ENCODE results near the gene KNTC1. TPM values are rescaled to one million over a fixed set of nuclear protein-coding genes. Genes with fewer than 3 reads are reported as not detected.

Gene KNTC1
- total RNA-seq, 2 experiments from 2014 or later, result 136 to 175 TPM

DNA sequence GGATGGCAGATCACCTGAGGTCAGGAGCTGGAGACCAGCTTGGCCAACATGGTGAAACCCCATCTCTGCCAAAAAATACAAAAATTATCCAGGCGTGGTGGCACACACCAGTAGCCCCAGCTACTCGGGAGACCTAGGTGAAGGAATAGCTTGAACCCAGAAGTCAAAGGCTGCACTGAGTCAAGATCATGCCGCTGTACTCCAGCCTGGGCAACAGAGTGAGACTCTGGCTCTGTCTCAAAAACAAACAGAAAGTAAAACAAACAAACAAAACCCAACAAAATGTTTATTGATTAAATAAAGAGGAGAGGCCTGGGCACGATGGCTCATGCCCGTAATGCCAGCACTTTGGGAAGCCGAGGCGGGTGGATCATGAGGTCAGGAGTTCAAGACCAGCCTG is 31.8 kb upstream of the KNTC1 start:
- ChIA-PET CTCF (interaction anchor here (0.6 kb wide), 1 partner anchor 72 kb away, joined by 3 read pairs; no protein-coding TSS in a partner anchor), POLR2A (interaction anchor here (0.5 to 1.2 kb wide), 2 partner anchors 92 to 98 kb away, joined by 3 to 5 read pairs; no protein-coding TSS in a partner anchor)
- no peaks in the 10 kb centered on the region for H3K9me3 Mint-ChIP-seq (ENCODE audit: low read depth)
- no peak for DNase-seq
- no peaks in the 10 kb centered on the region for H3K27me3 Mint-ChIP-seq
- ATAC-seq, result no peak
- H3K36me3 Mint-ChIP-seq (ENCODE audit: low read depth), result peaks cover 40% of the 10 kb centered on the region
- intact Hi-C loops (cut with DNase I, micrococcal nuclease), result no loop called here
- H3K27ac Mint-ChIP-seq, result no peak overlapping the region
- no peak overlapping the region for H3K4me3 Mint-ChIP-seq
- H3K4me1 Mint-ChIP-seq, result peaks cover 20% of the 10 kb centered on the region

- CTCF ChIA-PET, result interaction anchor here (0.6 to 2.9 kb wide), 10 partner anchors 11 to 100 kb away, joined by 3 to 14 read pairs (median 6); partner anchors contain the start of genes KNTC1 and RSRC2
- H3K4me1 Mint-ChIP-seq, result peaks cover 32% of the 10 kb centered on the region
- ATAC-seq (peak; percentile 0), DNase-seq (peak; percentile 66)
- peak overlapping the region; percentile 98 for H3K27ac Mint-ChIP-seq
- intact Hi-C loops (cut with DNase I, micrococcal nuclease), result loop anchor here (1.0 to 5.0 kb wide), 5 partner anchors 78 to 733 kb away; partner anchors contain the start of genes CLIP1 (in 1 of the 2), DIABLO (in 1 of the 2), MPHOSPH9 (in 1 of the 2) and MTRFR (in 1 of the 2)
- H3K27me3 Mint-ChIP-seq, result no peaks in the 10 kb centered on the region
- H3K9me3 Mint-ChIP-seq (ENCODE audit: low read depth), result no peaks in the 10 kb centered on the region
- peak overlapping the region; percentile 97 for H3K4me3 Mint-ChIP-seq
- POLR2A ChIA-PET, result interaction anchor here (0.5 to 2.2 kb wide), 19 partner anchors 9 to 417 kb away, joined by 3 to 53 read pairs (median 6); partner anchors contain the start of genes CLIP1, KNTC1 and RSRC2
- peaks cover 48% of the 10 kb centered on the region for H3K36me3 Mint-ChIP-seq (ENCODE audit: low read depth)
Observed at GRCh38 chr12:122499991-122500684, 26.9 kb upstream of the KNTC1 start.

DNA sequence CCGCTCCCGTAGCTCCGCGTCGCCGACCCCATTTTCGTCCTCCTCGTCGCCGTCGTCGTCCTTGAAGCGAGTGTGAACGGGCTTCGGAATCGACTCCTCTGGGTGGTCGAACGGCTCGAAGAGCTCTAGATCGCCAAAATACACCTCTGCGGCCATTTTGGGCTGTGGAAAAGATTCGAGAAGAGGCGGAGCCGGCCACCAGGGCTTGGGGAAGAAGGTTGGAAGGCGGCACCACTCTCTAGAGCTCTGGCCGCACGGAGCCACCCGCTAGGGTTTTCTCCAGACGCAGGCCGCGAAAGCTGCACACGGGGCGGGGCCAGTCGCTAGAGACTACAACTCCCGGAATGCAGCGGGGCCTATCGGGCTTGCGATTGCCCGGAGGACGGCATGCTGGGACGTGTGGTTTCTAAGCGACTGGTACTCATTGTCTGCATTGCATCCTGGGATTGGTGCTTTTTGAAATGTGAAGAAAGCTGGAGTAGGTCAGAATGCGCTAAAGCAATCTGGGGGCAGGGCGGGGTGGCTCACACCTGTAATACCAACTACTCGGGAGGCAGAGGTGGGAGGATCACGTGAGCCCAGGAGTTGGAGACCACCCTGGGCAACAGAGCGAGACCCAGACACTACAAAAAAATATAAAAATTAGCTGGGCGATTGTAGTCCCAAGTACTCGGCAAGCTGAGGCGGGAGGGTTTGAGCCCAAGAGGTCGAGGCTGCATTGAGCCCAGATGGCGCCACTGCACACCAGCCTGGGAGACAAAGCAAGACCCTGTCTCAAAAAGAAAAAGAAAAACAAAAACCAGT is 26.2 kb upstream of the KNTC1 start, which contains the start of gene ZCCHC8:
ZCCHC8 (minus strand) TSS at position 248 of the 804 bp plus-strand sequence; CDS start at position 156, 92 bp downstream.
- Mint-ChIP-seq H3K9me3 (ENCODE audit: low read depth) (no peaks in the 10 kb centered on the region), H3K27me3 (no peaks in the 10 kb centered on the region), H3K36me3 (ENCODE audit: low read depth) (peaks cover 48% of the 10 kb centered on the region), H3K4me3 (peak within 1 kb of the TSS; percentile 97), H3K4me1 (peaks cover 32% of the 10 kb centered on the region), H3K27ac (peak within 1 kb of the TSS; percentile 98)
- ATAC-seq (peak; percentile 95), DNase-seq (peak; percentile 99)
- intact Hi-C loops (cut with DNase I, micrococcal nuclease), result loop anchor here (1.0 to 5.0 kb wide), 9 partner anchors 26 to 732 kb away; partner anchors contain the start of genes DIABLO (in 2 of the 2), KNTC1 (in 2 of the 2), CLIP1 (in 1 of the 2) and DENR (in 1 of the 2)
- POLR2A ChIA-PET, result interaction anchor here (0.5 to 2.2 kb wide), 19 partner anchors 10 to 418 kb away, joined by 3 to 53 read pairs (median 6); partner anchors contain the start of genes CLIP1, KNTC1 and RSRC2
- CTCF ChIA-PET, result interaction anchor here (0.6 to 2.9 kb wide), 10 partner anchors 10 to 164 kb away, joined by 3 to 14 read pairs (median 8); partner anchors contain the start of genes KNTC1 and RSRC2

GRCh38 chr12:122501489-122501989 is 25.5 kb upstream of the KNTC1 start:
- no peaks in the 10 kb centered on the region for H3K27me3 Mint-ChIP-seq
- intact Hi-C loops (cut with DNase I, micrococcal nuclease), result loop anchor here (1.0 to 5.0 kb wide), 8 partner anchors 26 to 731 kb away; partner anchors contain the start of genes KNTC1 (in 2 of the 2), DENR (in 1 of the 2), DIABLO (in 1 of the 2) and MPHOSPH9 (in 1 of the 2)
- peak overlapping the region; percentile 97 for H3K4me3 Mint-ChIP-seq
- H3K9me3 Mint-ChIP-seq (ENCODE audit: low read depth), result no peaks in the 10 kb centered on the region
- CTCF ChIA-PET, result interaction anchor here (0.5 to 2.9 kb wide), 9 partner anchors 9 to 165 kb away, joined by 3 to 14 read pairs (median 8); partner anchors contain the start of genes KNTC1 and RSRC2
- H3K36me3 Mint-ChIP-seq (ENCODE audit: low read depth), result peaks cover 54% of the 10 kb centered on the region
- H3K27ac Mint-ChIP-seq, result peak overlapping the region; percentile 98
- POLR2A ChIA-PET, result interaction anchor here (0.6 to 2.2 kb wide), 17 partner anchors 9 to 811 kb away, joined by 3 to 53 read pairs (median 8); partner anchors contain the start of genes CLIP1, KNTC1 and RSRC2
- peaks cover 31% of the 10 kb centered on the region for H3K4me1 Mint-ChIP-seq
- DNase-seq, result no peak
- ATAC-seq, result peak; percentile 2

GRCh38 chr12:122503147-122503751 is 23.8 kb upstream of the KNTC1 start:
- no peak for DNase-seq
- peaks cover 62% of the 10 kb centered on the region for H3K36me3 Mint-ChIP-seq (ENCODE audit: low read depth)
- CTCF ChIA-PET, result interaction anchor here (0.6 to 2.0 kb wide), 2 partner anchors 96 to 103 kb away, joined by 3 to 6 read pairs; no protein-coding TSS in a partner anchor
- POLR2A ChIA-PET, result interaction anchor here (1.5 kb wide), 1 partner anchor 24 kb away, joined by 6 read pairs; the partner anchor contains the start of genes KNTC1 and RSRC2
- ATAC-seq, result no peak
- intact Hi-C loops (cut with DNase I, micrococcal nuclease), result loop anchor here in 1 of 2 experiments (1.0 to 5.0 kb wide), 2 partner anchors 8 to 421 kb away; no protein-coding TSS in a partner anchor
- H3K27ac Mint-ChIP-seq, result peak overlapping the region; percentile 39
- no peaks in the 10 kb centered on the region for H3K27me3 Mint-ChIP-seq
- no peaks in the 10 kb centered on the region for H3K9me3 Mint-ChIP-seq (ENCODE audit: low read depth)
- peaks cover 24% of the 10 kb centered on the region for H3K4me1 Mint-ChIP-seq
- no peak overlapping the region for H3K4me3 Mint-ChIP-seq

- ChIA-PET CTCF (interaction anchor here (0.6 to 2.0 kb wide), 2 partner anchors 97 to 104 kb away, joined by 3 to 6 read pairs; no protein-coding TSS in a partner anchor), POLR2A (interaction anchor here (0.9 to 1.5 kb wide), 3 partner anchors 14 to 23 kb away, joined by 4 to 6 read pairs (median 6); partner anchors contain the start of genes KNTC1 and RSRC2)
- ATAC-seq (no peak), DNase-seq (no peak)
- H3K4me1 Mint-ChIP-seq, result peaks cover 18% of the 10 kb centered on the region
- peaks cover 61% of the 10 kb centered on the region for H3K36me3 Mint-ChIP-seq (ENCODE audit: low read depth)
- H3K27ac Mint-ChIP-seq, result peak overlapping the region; percentile 33
- no peaks in the 10 kb centered on the region for H3K9me3 Mint-ChIP-seq (ENCODE audit: low read depth)
- no peaks in the 10 kb centered on the region for H3K27me3 Mint-ChIP-seq
- intact Hi-C loops (cut with DNase I, micrococcal nuclease), result loop anchor here in 1 of 2 experiments (1.0 to 5.0 kb wide), 2 partner anchors 7 to 422 kb away; no protein-coding TSS in a partner anchor
- no peak overlapping the region for H3K4me3 Mint-ChIP-seq
Observed at GRCh38 chr12:122503783-122504590, 23.1 kb upstream of the KNTC1 start.

- intact Hi-C loops (cut with DNase I, micrococcal nuclease), result loop anchor here in 1 of 2 experiments (1.0 kb wide), 1 partner anchor 14 kb away; no protein-coding TSS in a partner anchor
- ChIA-PET CTCF (interaction anchor here (0.6 kb wide), 2 partner anchors 224 to 694 kb away, joined by 3 read pairs; no protein-coding TSS in a partner anchor), POLR2A (interaction anchor here (1.1 to 1.4 kb wide), 2 partner anchors 14 to 21 kb away, joined by 4 to 6 read pairs; partner anchors contain the start of genes KNTC1 and RSRC2)
- no peaks in the 10 kb centered on the region for H3K9me3 Mint-ChIP-seq (ENCODE audit: low read depth)
- no peaks in the 10 kb centered on the region for H3K27me3 Mint-ChIP-seq
- no peak overlapping the region for H3K4me3 Mint-ChIP-seq
- DNase-seq (no peak), ATAC-seq (no peak)
- peaks cover 65% of the 10 kb centered on the region for H3K36me3 Mint-ChIP-seq (ENCODE audit: low read depth)
- H3K27ac Mint-ChIP-seq, result no peak overlapping the region
- peaks cover 15% of the 10 kb centered on the region for H3K4me1 Mint-ChIP-seq
Observed at GRCh38 chr12:122505419-122506051, 21.5 kb upstream of the KNTC1 start.

DNA sequence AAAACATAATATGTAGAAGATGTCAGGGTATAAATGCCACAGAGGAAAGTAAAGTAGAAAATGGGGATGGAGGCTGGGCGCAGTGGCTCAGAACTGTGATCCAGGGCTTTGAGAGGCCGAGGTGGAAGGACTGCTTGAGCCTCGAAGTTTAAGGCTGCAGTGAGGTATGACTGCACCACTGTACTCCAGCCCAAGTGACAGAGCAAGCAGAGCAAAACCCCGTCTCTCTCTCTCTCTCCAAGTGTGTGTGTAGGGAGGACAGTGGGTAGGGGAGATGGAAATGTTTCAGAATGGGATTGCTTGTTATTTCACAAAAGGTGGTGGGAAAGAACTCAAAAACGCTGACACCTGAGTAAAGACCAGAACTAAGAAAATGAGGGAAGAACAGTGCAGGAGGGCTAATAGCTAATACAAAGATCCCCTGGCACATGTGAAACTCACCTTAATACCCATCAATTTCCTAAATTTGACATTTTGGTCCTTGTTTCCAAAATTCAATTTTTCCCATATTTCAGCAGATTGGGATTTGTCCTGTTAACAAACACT is 20.6 kb upstream of the KNTC1 start:
- ATAC-seq, result no peak
- H3K9me3 Mint-ChIP-seq (ENCODE audit: low read depth), result no peaks in the 10 kb centered on the region
- intact Hi-C loops (cut with DNase I, micrococcal nuclease), result no loop called here
- ChIA-PET CTCF (no interaction called here), POLR2A (no interaction called here)
- peaks cover 73% of the 10 kb centered on the region for H3K36me3 Mint-ChIP-seq (ENCODE audit: low read depth)
- DNase-seq, result no peak
- H3K4me3 Mint-ChIP-seq, result no peak overlapping the region
- peak overlapping the region; percentile 7 for H3K27ac Mint-ChIP-seq
- H3K4me1 Mint-ChIP-seq, result peaks cover 9% of the 10 kb centered on the region
- no peaks in the 10 kb centered on the region for H3K27me3 Mint-ChIP-seq

- H3K27ac Mint-ChIP-seq, result no peak overlapping the region
- peaks cover 71% of the 10 kb centered on the region for H3K36me3 Mint-ChIP-seq (ENCODE audit: low read depth)
- intact Hi-C loops (cut with DNase I, micrococcal nuclease), result no loop called here
- ATAC-seq (no peak), DNase-seq (no peak)
- no peaks in the 10 kb centered on the region for H3K4me1 Mint-ChIP-seq
- POLR2A ChIA-PET, result interaction anchor here (0.6 to 1.7 kb wide), 5 partner anchors 11 to 716 kb away, joined by 4 to 12 read pairs (median 5); partner anchors contain the start of genes KNTC1 and RSRC2
- H3K4me3 Mint-ChIP-seq, result no peak overlapping the region
- no peaks in the 10 kb centered on the region for H3K9me3 Mint-ChIP-seq (ENCODE audit: low read depth)
- CTCF ChIA-PET, result interaction anchor here (1.5 kb wide), 1 partner anchor 11 kb away, joined by 3 read pairs; no protein-coding TSS in a partner anchor
- H3K27me3 Mint-ChIP-seq, result no peaks in the 10 kb centered on the region
Observed at GRCh38 chr12:122508163-122508562, 18.9 kb upstream of the KNTC1 start.
